Measurements from ENCODE around the gene PRICKLE2.

Gene PRICKLE2

GRCh38 chr3:64125561-64125960, 99.7 kb downstream of the PRICKLE2 start:
- no peak for DNase-seq

- DNase-seq: no peak
Measured at GRCh38 chr3:64123931-64124330, 101.3 kb downstream of the PRICKLE2 start.

- DNase-seq: no peak
Measured at GRCh38 chr3:64122476-64122875, 102.8 kb downstream of the PRICKLE2 start.

- no peak for DNase-seq
Measured at GRCh38 chr3:64121750-64122311, 103.4 kb downstream of the PRICKLE2 start.

- DNase-seq: no peak
Measured at GRCh38 chr3:64120876-64121275, 104.4 kb downstream of the PRICKLE2 start.

GRCh38 chr3:64117483-64117882, 107.8 kb downstream of the PRICKLE2 start:
- no peak for DNase-seq

GRCh38 chr3:64114651-64115050, 110.6 kb downstream of the PRICKLE2 start:
- no peak for DNase-seq

- DNase-seq: no peak
Measured at GRCh38 chr3:64111872-64112271, 113.4 kb downstream of the PRICKLE2 start.

- no peak for DNase-seq
Measured at GRCh38 chr3:64111083-64111482, 114.2 kb downstream of the PRICKLE2 start.

GRCh38 chr3:64110071-64110470, 115.2 kb downstream of the PRICKLE2 start:
- DNase-seq: no peak

GRCh38 chr3:64109438-64109837, 115.8 kb downstream of the PRICKLE2 start:
- no peak for DNase-seq

- no peak for DNase-seq
Measured at GRCh38 chr3:64108784-64109317, 116.4 kb downstream of the PRICKLE2 start.

GRCh38 chr3:64108231-64108630, 117.0 kb downstream of the PRICKLE2 start:
- DNase-seq: no peak

- DNase-seq: no peak
Measured at GRCh38 chr3:64107190-64107589, 118.1 kb downstream of the PRICKLE2 start.

GRCh38 chr3:64105816-64106215, 119.5 kb downstream of the PRICKLE2 start:
- no peak for DNase-seq

- DNase-seq: no peak
Measured at GRCh38 chr3:64104691-64105111, 120.6 kb downstream of the PRICKLE2 start.

- no peak for DNase-seq
Measured at GRCh38 chr3:64104006-64104405, 121.3 kb downstream of the PRICKLE2 start.

GRCh38 chr3:64103131-64103530, 122.1 kb downstream of the PRICKLE2 start:
- DNase-seq: no peak

GRCh38 chr3:64102147-64102546, 123.1 kb downstream of the PRICKLE2 start:
- no peak for DNase-seq

- no peak for DNase-seq
Measured at GRCh38 chr3:64099316-64099715, 126.0 kb downstream of the PRICKLE2 start.

GRCh38 chr3:64098670-64099069, 126.6 kb downstream of the PRICKLE2 start:
- DNase-seq: no peak

- no peak for DNase-seq
Measured at GRCh38 chr3:64097920-64098319, 127.3 kb downstream of the PRICKLE2 start.

GRCh38 chr3:64095802-64096201, 129.5 kb downstream of the PRICKLE2 start:
- DNase-seq: no peak

- DNase-seq: no peak
Measured at GRCh38 chr3:64094713-64095079, 130.6 kb downstream of the PRICKLE2 start.
